Dermis microvascular lymphatic vessel endothelial cell (primary cell): ENCODE results near the gene ITPRID1. TPM values are rescaled to one million over a fixed set of nuclear protein-coding genes. Genes with fewer than 3 reads are reported as not detected.

Experiments
- DNase-seq, 2 donors: peaks; one replicate each; pipeline versions ENCODE4 v3.0.0 to v3.0.0-alpha.2; 2010; ENCODE audit warnings: low read depth in 2 of 2
- total RNA-seq: library from RNA; depleted of rRNA; stranded (reverse); fragments of >200 nt; gene quantifications from 2 replicates; pipeline ENCODE4 v1.2.1, GENCODE V29; 2014

ITPRID1 gene
- total RNA-seq, 1 donor from 2014 or later, result not detected

DNA sequence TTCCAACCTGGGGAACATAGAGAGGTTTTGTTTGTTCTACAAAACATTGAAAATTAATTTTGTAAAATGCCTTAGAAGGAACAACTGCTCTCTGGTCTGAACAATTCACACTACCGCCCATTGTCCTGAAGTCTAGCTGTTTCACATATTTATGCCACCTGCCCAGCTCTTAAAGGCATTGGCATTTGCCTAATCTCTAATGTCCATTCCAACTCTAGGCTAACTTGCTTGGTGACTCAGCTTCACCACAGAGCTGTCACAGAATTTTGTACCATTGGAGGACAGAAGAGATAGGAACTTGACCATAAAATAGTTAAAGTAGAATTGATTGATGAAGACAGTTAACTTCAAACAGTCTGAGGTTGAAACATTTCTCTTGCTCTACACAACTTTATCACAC is 119.6 kb downstream of the ITPRID1 start:
- DNase-seq, result no peak

GRCh38 chr7:31633894-31634494 is 120.1 kb downstream of the ITPRID1 start:
- DNase-seq, result peak; percentile 10 to 48

DNA sequence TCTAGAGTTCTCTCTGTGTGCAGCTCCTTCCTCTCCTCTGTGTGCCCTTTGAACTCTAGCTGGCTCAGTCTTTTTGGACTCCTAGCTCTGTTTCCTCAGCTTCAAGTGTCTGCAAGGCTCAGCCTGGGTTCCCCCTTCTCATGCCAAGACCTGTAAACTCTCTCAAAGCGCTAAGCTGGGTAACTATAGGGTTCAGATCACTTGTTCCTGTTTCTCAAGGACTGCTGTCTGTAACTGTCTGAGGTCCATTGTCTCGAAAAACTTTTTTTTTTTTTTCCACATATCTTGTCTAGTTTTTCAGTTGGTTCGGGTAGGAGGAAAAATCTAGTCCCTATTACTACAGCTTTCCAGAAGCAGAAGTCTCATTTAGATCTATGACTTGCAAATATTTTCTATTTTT is 126.5 kb downstream of the ITPRID1 start:
- no peak for DNase-seq

- no peak for DNase-seq
Measured at GRCh38 chr7:31642681-31643115, 128.8 kb downstream of the ITPRID1 start.

- no peak for DNase-seq
Measured at GRCh38 chr7:31646942-31647341, 133.1 kb downstream of the ITPRID1 start.

DNA sequence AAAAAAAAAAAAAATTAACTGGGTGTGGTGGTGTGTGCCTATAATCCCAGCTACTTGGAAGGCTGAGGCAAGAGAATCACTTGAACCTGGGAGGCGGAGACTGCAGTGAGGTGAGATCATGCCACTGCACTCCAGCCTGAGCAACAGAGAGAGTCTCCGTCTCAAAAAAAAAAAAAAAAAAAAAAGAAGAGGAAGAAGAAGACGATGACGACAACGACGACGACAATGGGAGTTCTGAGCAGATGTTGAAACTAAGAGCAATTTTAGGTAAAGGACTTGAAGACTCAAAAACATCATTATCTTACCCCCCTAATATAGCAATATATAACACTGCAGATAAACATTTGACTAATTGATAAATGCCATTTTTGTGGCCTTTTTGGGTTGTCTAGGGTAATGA is 133.6 kb downstream of the ITPRID1 start:
- no peak for DNase-seq

DNA sequence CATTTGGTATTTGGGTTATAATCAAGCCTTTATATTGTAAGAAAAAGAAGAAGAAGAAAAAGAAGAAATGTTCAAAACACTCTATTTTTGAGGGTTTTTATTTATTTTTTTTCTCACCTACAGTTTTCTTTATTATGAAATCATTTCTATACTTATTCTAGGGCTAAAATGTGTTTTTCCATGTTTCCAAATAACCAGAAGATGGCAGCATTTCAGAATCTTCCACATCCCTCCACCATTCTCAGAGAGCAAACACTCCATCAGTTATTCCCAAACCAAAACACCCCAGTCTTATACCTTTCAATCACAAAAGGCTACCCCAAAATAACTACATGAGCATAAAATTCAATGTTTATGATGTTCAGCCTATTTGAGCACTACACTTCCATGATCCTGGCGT is 134.4 kb downstream of the ITPRID1 start:
- DNase-seq, result peak in 1 of 2 donors; percentile 7

- no peak for DNase-seq
Measured at GRCh38 chr7:31648880-31649279, 135.0 kb downstream of the ITPRID1 start.

DNA sequence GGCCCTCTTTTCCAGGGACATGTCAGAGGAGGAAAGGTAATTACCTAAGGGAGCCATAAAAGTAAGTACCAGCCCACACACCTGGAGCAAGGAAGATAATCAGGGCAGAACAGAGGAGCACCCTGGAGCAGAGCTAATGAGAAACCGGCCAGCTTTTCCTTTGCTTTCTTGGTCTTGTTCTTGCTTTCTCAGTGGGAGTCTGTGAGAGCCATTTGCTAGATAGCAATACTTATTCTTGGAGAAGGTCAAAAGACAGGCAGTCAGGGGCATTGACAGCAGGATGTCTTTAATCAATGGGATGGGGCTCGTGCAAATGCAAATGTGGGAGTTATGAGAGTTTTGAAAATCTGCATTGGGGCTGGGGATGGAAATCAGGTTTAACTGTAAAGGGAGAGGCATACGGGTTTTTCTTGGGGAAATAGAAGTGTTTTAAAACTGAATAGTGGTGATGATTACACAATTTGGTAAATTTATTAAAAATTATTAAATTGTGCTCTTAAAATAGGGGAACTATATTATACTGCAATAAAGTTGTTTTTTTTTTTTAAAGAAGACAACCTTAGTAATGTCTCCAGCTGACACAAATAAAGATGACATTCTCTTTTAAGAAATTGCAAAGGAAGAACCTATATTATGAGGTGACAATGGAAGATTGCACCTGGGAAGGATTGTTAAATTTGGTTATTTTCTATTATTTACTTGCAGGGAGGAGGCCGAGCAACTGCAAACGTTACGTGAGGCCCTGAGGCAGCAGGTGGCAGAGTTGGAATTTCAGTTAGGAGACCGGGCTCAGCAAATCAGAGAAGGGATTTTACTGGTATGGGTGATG is 137.6 kb downstream of the ITPRID1 start:
- DNase-seq, result no peak

DNA sequence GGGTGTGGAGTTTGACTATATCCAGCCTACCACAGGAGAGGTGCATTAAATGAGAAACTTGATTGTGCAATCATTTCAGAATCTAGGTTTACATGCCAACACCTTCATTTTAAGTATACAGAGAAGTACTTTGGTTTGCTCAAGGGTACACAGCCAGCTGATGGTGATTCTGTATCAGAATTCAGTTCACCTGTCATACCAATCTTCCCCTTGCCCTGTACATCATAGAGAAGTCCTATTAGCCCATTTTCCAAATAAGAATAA is 138.1 kb downstream of the ITPRID1 start:
- DNase-seq, result no peak

- no peak for DNase-seq
Measured at GRCh38 chr7:31663072-31663471, 149.2 kb downstream of the ITPRID1 start.

DNA sequence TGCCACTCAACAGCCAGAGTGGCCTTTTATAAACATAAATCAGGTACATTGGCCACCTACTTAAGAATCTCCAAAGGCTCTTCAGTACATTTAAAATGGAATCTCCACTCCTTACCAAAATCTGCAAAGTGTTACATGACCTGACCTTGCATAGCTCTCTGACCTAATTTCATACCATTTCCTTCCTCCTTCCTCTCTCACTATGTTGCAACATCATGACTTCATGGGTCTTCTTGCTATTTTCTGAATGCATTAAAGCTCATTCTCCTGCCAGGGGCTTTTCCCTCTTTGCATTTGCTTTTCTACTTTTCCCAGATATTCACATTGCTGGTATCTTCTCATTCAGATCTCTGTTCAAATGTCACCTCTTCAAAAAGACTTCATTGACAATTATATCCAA is 151.0 kb downstream of the ITPRID1 start:
- DNase-seq, result no peak

DNA sequence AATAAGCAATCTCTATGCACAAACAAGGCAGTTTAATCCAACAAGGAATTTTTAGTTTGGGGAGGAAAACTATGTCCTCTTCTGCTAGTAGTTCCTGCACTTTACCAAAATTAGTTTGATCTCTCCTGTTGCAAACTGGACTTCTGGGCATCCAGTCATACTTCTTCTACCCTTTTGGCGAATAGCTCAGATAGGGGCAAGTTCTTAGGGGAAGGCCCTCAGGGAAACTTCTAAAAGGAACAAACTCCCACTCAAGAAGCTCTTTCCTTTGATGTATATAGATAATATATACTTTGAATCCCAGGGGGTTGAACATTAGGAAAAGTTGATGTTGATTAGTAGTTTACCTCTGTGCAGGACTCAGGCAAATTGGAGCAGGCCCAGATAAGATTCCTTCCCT is 151.7 kb downstream of the ITPRID1 start:
- DNase-seq, result no peak

GRCh38 chr7:31669461-31669860 is 155.6 kb downstream of the ITPRID1 start:
- DNase-seq, result no peak

GRCh38 chr7:31679574-31680305 is 165.8 kb downstream of the ITPRID1 start:
- no peak for DNase-seq

- no peak for DNase-seq
Measured at GRCh38 chr7:31683445-31684225, 169.7 kb downstream of the ITPRID1 start.

- DNase-seq, result no peak
Measured at GRCh38 chr7:31687024-31687748, 173.3 kb downstream of the ITPRID1 start, which contains the start of gene PPP1R17. TSS of gene PPP1R17 (plus strand) at chr7:31687215. CDS start at chr7:31692442, 5,227 bp downstream.

DNA sequence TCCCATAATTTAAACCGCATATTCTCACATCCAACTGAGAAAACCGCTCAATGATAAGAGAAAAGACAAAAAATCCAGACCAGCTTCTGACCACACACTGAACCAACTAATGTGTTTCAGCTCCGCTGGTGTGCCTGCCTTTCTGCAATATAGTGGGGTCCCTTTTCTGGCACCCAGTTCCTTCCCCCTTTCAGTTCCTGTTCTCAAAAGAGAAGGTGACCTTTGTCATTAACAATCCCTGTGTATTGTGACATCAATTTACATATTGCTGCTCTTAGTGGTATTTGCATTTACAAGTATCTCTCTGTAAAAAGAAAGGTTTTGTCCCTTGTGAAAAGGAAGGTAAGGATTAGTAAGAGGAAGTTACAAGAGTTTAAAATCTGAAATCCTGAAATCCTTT is 174.5 kb downstream of the ITPRID1 start:
- DNase-seq, result no peak

DNA sequence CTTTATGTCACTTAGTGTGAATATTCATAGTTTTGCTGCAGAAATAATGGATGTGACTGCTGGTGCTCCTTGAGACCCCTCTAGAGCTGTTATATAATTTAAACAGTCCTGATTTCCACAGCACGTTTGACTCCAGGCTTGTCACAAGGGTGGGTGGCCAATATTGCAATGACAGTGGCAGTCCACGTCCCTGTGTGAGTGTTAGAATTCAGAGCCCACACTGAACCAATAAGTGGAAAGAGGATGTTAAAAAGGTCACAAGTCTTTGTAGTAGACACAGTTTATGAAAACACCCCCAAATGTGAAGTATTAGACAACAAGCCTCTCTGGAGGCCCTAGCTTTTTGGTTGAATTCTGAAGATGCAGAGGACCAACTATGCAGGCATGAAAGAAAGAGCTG is 175.1 kb downstream of the ITPRID1 start:
- no peak for DNase-seq

DNA sequence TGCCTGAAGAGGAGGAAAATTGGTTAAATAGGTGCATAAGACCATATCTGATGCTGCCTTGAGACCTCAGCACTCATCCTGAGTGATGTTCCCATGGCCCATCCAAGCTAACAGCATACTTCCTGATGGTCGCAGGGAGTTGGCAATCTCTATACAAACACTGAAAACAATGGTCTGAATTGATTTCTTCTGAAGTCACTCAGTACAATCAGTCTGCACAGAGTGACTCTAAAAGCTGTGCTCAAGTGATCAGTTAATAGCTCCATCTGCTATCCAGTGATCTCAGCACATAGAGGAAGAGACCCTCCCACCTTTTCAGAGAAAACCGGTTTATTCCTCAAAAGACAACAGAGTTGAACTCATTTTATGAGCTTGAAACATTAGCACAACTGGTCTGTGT is 177.0 kb downstream of the ITPRID1 start:
- DNase-seq, result no peak

DNA sequence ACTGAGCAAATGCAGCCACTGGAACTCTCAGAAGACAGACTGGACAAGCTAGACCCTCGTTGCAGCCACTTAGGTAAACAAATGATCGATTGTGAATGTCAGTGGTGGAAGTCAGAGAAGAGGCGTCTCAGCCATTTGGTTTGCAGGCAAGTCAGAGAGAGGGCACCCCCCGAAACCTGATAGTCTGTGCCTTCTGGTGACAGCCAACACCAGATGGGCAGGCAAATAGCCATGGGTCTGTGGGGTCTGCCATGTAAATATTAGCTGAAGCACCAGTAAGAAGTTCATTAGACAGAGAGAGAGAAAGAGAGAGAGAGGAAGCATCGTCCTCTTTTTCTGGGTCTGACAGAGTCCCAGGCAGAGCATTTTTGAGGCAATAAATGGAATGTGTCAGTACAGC is 178.6 kb downstream of the ITPRID1 start:
- DNase-seq, result no peak
